Loucy (cell line): ENCODE data around the gene NDUFAF4.
A peak's percentile ranks its signal among the peaks of the same experiment; 100 is the strongest.

Experiments
- CTCF ChIP-seq: fragments of 200-600 bp; sonication (generic); conservative IDR thresholded peaks from 2 replicates; pipeline ENCODE4 v1.5.1; 2014; ENCODE audit warnings: mild to moderate bottlenecking, antibody characterized with exemption, low read length
- EZH2phosphoT487 ChIP-seq: fragments of 200-600 bp; IDR thresholded peaks from 2 replicates; pipeline ENCODE4 v1.6.1; 2018; ENCODE audit warnings: antibody characterized with exemption, mild to moderate bottlenecking, moderate library complexity, borderline replicate concordance

DNA sequence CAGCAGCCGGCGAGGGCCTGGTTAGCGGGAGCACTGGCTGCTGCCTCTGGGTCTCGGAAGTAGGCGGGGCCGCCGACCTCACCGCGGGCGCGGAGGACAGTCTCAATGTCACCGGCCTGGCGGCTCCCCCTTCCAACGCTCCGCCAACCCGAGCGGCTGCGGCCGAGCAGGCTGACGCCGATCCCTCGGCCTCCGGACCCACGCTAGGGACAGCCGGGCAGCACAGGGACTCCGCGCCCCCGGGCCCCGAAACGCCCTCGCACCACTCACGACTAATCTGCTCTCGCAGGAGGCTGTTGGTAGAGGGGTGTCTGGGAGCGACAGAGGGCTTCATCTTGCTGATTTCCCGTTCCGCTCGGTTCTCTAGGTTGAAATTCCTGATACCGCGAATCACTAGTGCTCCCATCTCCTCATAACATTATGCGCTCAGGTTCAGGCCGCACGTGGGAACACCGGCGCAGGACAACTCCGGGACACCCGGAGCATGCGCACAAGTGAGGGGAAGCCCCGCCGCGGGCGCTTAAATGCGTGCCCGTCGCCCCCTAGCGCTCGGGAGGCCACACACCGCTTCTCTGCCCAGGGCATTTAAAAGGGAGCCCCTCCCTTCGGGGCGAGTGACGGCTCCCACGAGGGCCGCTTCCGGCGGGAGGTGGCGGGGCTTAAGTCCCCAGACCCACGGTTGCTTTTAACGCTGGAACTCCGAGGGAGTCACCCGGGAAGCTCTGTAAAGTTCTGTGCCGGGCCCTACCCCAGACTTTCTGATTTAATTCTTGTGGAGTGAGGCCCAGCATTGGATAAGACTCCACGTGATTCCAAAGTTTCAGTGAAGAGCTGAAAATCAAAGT lies at the start of gene NDUFAF4:
- peak; percentile 78 for TF ChIP-seq CTCF
- no peak for TF ChIP-seq EZH2phosphoT487
